Muscle layer of duodenum (tissue), 2 donors: Measurements from ENCODE around the gene SEMA5B.

Experiments
- H3K27ac ChIP-seq: one replicate; pipeline ENCODE4 v1.7.0; 2013; ENCODE audit warnings: mild to moderate bottlenecking, low read length
- H3K27me3 ChIP-seq: one replicate; pipeline ENCODE4 v1.7.0; 2013; ENCODE audit warnings: low read depth, mild to moderate bottlenecking, control low read depth, low read length
- H3K36me3 ChIP-seq, 2 donors: one replicate each; pipeline ENCODE4 v1.7.0; 2013; ENCODE audit warnings: low read length in 2 of 2, control low read depth in 1 of 2, mild to moderate bottlenecking in 1 of 2; ENCODE audit not compliant: insufficient read depth in 2 of 2, control insufficient read depth in 1 of 2
- H3K4me1 ChIP-seq, 2 donors: one replicate each; pipeline ENCODE4 v1.7.0; 2013; ENCODE audit warnings: low read length in 2 of 2, mild to moderate bottlenecking in 2 of 2, control low read depth in 1 of 2, moderate library complexity in 1 of 2; ENCODE audit not compliant: insufficient read depth in 2 of 2, control insufficient read depth in 1 of 2
- H3K4me3 ChIP-seq, 2 donors: one replicate each; pipeline ENCODE4 v1.7.0; 2013; ENCODE audit warnings: low read length in 2 of 2, low read depth in 1 of 2, mild to moderate bottlenecking in 1 of 2
- H3K9me3 ChIP-seq, 2 donors: one replicate each; pipeline ENCODE4 v1.7.0; 2013; ENCODE audit warnings: low read length in 2 of 2, control low read depth in 1 of 2, mild to moderate bottlenecking in 1 of 2; ENCODE audit not compliant: control insufficient read depth in 1 of 2
- donor health status: healthy.

Gene SEMA5B

GRCh38 chr3:122898298-122898697 lies 129.3 kb downstream of the SEMA5B start:
- H3K27me3 ChIP-seq = no peaks in the 10 kb centered on the region
- H3K4me3 ChIP-seq = no peak overlapping the region
- no peaks in the 10 kb centered on the region for H3K36me3 ChIP-seq
- H3K27ac ChIP-seq = no peak overlapping the region
- H3K4me1 ChIP-seq = no peaks in the 10 kb centered on the region
- H3K9me3 ChIP-seq = no peaks in the 10 kb centered on the region

GRCh38 chr3:122893754-122894668 lies 133.6 kb downstream of the SEMA5B start:
- H3K27me3 ChIP-seq = no peaks in the 10 kb centered on the region
- H3K36me3 ChIP-seq = no peaks in the 10 kb centered on the region
- no peak overlapping the region for H3K4me3 ChIP-seq
- H3K4me1 ChIP-seq = peaks cover 5 to 18% of the 10 kb centered on the region in 2 donors
- no peaks in the 10 kb centered on the region for H3K9me3 ChIP-seq
- H3K27ac ChIP-seq = no peak overlapping the region

GRCh38 chr3:122893282-122893681 lies 134.3 kb downstream of the SEMA5B start:
- Histone ChIP-seq H3K9me3 (no peaks in the 10 kb centered on the region), H3K4me1 (peaks cover 5 to 20% of the 10 kb centered on the region in 2 donors), H3K27me3 (no peaks in the 10 kb centered on the region), H3K27ac (no peak overlapping the region), H3K4me3 (no peak overlapping the region), H3K36me3 (no peaks in the 10 kb centered on the region)

- no peak overlapping the region for H3K4me3 ChIP-seq
- no peak overlapping the region for H3K27ac ChIP-seq
- H3K27me3 ChIP-seq = no peaks in the 10 kb centered on the region
- no peaks in the 10 kb centered on the region for H3K9me3 ChIP-seq
- H3K4me1 ChIP-seq = peaks cover 5 to 20% of the 10 kb centered on the region in 2 donors
- H3K36me3 ChIP-seq = no peaks in the 10 kb centered on the region
Observed at GRCh38 chr3:122892118-122892960, 135.2 kb downstream of the SEMA5B start.

- Histone ChIP-seq H3K4me1 (peaks cover 5 to 20% of the 10 kb centered on the region in 2 donors), H3K36me3 (no peaks in the 10 kb centered on the region), H3K27ac (no peak overlapping the region), H3K27me3 (no peaks in the 10 kb centered on the region), H3K4me3 (no peak overlapping the region), H3K9me3 (no peaks in the 10 kb centered on the region)
Observed at GRCh38 chr3:122890720-122891220, 136.8 kb downstream of the SEMA5B start.

- Histone ChIP-seq H3K36me3 (no peaks in the 10 kb centered on the region), H3K27me3 (no peaks in the 10 kb centered on the region), H3K4me3 (no peak overlapping the region), H3K9me3 (no peaks in the 10 kb centered on the region), H3K4me1 (peaks cover 5 to 20% of the 10 kb centered on the region in 2 donors), H3K27ac (no peak overlapping the region)
Observed at GRCh38 chr3:122890077-122890719, 137.4 kb downstream of the SEMA5B start.

GRCh38 chr3:122886946-122887345 lies 140.6 kb downstream of the SEMA5B start:
- Histone ChIP-seq H3K27ac (no peak overlapping the region), H3K9me3 (no peaks in the 10 kb centered on the region), H3K27me3 (no peaks in the 10 kb centered on the region), H3K36me3 (peaks cover 0 to 3% of the 10 kb centered on the region in 2 donors), H3K4me1 (peaks cover 5 to 20% of the 10 kb centered on the region in 2 donors), H3K4me3 (no peak overlapping the region)

- Histone ChIP-seq H3K4me3 (no peak overlapping the region), H3K4me1 (peaks cover 5 to 20% of the 10 kb centered on the region in 2 donors), H3K27me3 (no peaks in the 10 kb centered on the region), H3K9me3 (no peaks in the 10 kb centered on the region), H3K36me3 (peaks cover 0 to 8% of the 10 kb centered on the region in 2 donors), H3K27ac (no peak overlapping the region)
Observed at GRCh38 chr3:122886251-122886650, 141.3 kb downstream of the SEMA5B start.

- H3K27me3 ChIP-seq = no peaks in the 10 kb centered on the region
- peaks cover 11 to 23% of the 10 kb centered on the region in 2 donors for H3K36me3 ChIP-seq
- no peaks in the 10 kb centered on the region for H3K9me3 ChIP-seq
- no peak overlapping the region for H3K27ac ChIP-seq
- H3K4me1 ChIP-seq = no peaks in the 10 kb centered on the region
- H3K4me3 ChIP-seq = no peak overlapping the region
Observed at GRCh38 chr3:122882361-122882947, 145.1 kb downstream of the SEMA5B start.

GRCh38 chr3:122880624-122881023 lies 146.9 kb downstream of the SEMA5B start:
- H3K27ac ChIP-seq = no peak overlapping the region
- H3K36me3 ChIP-seq = peaks cover 11 to 23% of the 10 kb centered on the region in 2 donors
- no peaks in the 10 kb centered on the region for H3K4me1 ChIP-seq
- no peaks in the 10 kb centered on the region for H3K27me3 ChIP-seq
- H3K4me3 ChIP-seq = no peak overlapping the region
- no peaks in the 10 kb centered on the region for H3K9me3 ChIP-seq
